NCI-H2081 treated with DMSO at 0.1 percent for 48 hours (cell line): ENCODE results near the gene DDI2.
"Not testable (repeated sequence)": the region's sequence is repeated elsewhere in the genome, so short reads cannot be mapped to it uniquely, and the experiment has no call there.

ENCODE experiments used
- DNase-seq: peaks from one replicate; lab custom pipeline; 2025; lab: John Stamatoyannopoulos, UW

The DDI2 gene

DNA sequence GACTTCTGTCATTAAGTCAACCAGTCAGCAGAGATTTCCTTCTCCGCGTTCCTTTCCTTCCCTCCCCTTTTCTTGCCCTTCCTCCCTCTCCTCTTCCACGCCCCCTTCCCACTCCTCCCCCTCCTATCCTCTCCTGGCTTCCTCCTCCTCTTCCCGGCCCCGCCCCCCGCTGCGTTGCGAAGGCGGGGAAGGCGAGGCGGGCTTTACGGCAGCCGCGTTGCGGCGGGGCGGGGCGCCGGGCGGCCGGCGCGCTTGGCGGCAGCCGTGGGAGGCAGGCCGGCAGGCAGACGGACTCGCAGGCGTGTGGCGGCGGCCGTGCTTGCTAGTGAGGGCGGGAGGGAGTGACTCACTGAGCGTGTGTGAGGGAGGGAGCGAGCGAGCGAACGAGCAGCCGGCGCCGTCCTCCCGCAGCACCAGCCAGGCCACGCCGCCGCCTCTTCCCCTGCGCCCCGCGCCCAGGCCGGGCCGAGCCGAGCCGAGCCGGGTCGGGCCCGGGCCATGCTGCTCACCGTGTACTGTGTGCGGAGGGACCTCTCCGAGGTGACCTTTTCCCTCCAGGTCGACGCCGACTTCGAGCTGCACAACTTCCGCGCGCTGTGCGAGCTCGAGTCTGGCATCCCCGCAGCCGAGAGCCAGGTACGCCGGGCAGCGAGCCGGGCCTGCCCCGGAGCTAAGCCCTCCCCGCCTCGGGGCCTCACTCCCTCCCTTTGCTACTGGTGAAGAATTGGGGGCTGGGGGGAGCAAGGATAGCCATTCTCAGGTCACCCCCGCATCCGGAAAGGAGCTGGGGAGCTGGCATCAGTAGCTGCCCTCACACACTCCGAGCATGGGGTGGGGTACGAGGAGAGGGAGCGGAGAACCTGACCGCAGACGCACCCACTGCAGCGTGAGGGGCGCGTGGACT, at the start of gene DDI2:
TSS of gene DDI2 (plus strand) at position 286 of the 904 bp plus-strand sequence. CDS start at position 499, 213 bp downstream.
- peak; percentile 76 for DNase-seq

GRCh38 chr1:15568387-15569073, 48.7 kb upstream of the DDI2 start:
- no peak for DNase-seq

DNA sequence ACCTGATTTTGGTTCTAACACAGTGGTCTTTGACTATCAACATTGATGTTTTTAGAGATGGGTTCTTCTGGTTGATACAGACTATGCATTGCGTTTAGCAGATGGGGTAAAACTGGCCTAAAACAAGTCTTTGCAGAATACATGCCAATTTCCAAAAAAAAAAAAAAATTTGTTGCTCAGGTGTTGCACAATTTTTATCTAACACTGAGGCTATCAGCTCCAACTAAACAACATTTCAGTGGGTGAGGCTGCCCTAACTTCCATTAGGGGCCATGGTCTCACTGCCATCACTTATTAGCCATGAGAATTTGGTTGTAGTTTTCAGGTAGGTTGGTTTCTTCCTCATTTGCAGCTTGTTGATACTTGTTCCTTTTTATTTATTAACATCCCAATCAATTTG, 46.4 kb upstream of the DDI2 start:
- DNase-seq: no peak

DNA sequence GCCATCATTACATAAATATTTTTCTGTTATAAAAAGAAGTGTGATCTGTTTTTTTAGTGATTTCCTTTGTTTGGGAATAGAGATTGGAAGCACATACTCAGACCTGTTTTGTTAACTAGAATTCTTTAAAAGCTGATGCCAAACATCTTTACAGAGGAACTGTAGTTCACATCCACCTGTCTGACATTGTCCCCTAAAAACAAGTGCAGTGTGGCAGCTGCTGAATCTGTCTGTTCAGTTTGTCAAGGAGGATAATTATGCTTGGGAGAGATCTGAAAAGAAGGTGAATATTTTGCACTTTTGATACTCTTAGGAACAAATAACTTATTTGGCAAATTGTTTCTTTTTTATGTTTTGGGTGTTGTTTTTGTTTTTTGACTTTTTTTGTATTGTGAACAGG, 46.0 kb upstream of the DDI2 start:
- DNase-seq: no peak

DNA sequence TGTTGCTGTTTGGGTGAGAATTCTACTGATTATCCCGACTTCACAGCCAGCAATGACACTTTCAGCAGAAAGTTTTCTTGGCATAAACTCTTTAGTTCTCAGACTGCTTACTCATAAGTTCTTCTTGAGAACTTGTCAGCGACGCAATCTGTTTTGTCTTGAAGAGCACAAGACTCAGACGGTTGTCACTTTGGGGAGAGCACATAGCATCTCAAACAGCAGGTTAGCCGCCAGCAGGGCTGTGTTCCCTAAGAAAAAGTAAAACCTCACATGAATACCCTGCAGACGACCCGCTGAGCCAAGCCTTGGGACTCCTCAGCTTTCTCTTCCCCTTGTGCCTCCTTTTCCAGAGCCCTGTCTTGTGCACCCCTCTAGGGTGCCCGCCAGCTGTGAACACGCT, 43.8 kb upstream of the DDI2 start:
- no peak for DNase-seq

DNA sequence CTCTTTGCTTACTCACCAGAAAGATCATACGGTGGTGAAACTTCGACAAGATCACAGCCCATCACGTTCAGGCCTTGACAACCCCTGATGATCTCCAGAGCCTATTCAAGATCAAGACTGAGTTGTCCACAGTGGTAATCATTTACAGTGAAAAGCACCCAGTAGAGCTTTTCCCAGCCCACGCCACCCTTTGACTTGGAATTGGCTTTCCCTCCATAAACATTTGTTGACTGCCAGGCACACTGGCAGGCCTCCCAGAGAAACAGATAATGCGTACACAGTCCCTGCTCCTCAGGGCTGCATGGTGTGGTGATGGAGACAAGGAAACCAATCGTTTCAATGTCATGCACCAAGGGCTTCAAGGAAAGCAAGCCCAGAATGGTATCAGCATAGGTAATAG, 42.5 kb upstream of the DDI2 start:
- DNase-seq: no peak

- no peak for DNase-seq
These were observed 41.6 kb upstream of the DDI2 start for GRCh38 chr1:15575549-15576150.

DNA sequence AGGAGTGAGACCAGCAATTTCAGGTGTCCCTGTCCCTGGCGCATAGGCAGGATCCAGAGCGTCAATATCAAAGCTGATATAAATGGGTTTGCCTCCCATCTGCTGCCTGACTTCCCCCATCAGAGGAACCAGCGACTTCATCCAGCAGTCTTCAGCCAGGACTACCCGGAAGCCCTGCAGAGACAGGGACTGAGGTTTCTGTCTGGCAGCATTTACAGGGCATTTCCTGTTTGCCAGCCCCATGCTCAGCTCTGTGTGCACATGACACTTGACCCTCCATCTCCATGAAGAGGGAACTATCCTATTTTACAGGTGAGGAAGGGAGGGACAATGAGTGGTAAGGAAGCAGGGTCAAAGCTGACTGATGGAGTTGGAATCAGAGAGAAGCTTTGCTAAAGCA, 39.6 kb upstream of the DDI2 start:
- no peak for DNase-seq

- DNase-seq: no peak
These were observed 38.2 kb upstream of the DDI2 start for GRCh38 chr1:15578921-15579682.

- no peak for DNase-seq
These were observed 37.6 kb upstream of the DDI2 start for GRCh38 chr1:15579683-15580047.

DNA sequence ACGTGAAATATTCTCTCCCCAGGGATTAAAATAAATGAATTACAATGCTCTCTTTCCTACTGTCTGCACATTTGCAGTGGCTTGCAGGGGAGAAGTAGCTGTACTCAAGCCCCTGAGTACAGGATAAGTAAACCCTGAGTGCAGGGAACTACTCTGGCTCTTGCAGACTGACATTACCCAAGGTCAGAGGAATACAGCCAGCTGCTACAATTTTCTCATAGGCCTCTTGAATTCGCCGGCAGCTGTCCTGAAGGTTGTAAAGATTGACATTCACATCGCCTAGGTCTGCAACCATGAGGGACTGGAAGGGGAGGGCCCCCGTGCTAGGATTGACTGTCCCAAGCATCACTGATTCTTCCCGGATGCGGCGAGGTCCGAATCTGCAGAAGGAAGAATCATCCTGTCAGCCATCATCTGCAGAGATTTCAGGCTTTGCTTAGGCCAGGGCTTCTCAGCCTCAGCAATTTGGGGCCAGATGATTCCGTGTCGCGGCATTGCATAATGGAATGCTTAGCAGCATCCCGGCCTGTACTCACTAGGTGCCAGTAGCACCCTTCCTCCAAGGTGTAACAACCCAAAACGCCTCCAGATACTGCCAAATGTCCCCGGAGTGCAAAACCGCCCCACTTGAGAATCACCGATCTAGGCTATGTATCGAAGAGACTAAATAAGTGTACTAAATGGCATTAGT, 34.1 kb upstream of the DDI2 start:
- DNase-seq: no peak

DNA sequence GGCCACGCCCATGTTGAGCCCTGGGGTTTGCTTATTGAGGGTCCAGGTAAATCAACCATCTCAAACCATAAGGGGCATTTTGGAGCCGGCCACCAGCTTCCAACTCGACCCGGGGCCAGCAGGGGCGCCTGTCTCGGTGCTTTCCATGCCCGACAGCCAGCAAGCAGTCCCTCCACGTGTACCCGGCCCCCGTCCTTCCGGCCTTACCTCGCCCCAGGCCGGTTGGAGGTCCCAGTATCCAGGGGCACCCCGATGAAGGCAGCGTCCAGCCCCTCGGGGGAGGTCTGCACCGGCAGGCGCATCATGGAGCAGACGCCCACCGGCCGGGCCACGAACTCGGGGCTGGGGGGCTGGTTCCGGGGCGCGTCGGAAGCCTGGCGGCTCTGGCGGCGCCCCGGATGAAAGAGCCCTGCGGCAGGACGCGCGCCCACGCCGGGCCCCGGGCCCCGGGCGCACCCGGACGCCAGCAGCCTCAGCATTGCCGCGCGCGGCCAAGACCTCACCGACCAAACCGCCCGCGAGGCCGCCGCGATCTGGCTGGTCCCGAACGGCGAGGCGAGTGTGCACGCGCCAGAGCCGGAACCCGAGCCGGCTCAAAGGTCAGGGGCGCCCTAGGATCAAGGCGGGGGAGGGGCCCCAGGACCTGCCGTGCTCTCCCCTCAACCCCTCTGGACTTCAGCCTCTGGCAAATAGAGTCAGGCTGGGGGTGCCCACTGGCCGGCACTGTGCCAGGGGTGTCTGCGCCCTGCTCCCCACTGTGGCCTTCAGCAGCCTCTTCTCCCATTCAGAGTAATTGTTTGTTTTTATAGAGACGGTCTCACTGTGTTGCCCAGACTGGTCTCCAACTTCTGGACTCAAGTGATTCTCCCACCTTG, 32.5 kb upstream of the DDI2 start, which contains the start of gene AGMAT:
TSS of gene AGMAT (minus strand) at position 563 of the 875 bp plus-strand sequence. CDS start at position 479, 84 bp downstream.
- no peak for DNase-seq

GRCh38 chr1:15592285-15592684, 25.0 kb upstream of the DDI2 start:
- no peak for DNase-seq

- no peak for DNase-seq
These were observed 21.2 kb upstream of the DDI2 start for GRCh38 chr1:15595809-15596617.

GRCh38 chr1:15598436-15598835, 18.8 kb upstream of the DDI2 start:
- no peak for DNase-seq

DNA sequence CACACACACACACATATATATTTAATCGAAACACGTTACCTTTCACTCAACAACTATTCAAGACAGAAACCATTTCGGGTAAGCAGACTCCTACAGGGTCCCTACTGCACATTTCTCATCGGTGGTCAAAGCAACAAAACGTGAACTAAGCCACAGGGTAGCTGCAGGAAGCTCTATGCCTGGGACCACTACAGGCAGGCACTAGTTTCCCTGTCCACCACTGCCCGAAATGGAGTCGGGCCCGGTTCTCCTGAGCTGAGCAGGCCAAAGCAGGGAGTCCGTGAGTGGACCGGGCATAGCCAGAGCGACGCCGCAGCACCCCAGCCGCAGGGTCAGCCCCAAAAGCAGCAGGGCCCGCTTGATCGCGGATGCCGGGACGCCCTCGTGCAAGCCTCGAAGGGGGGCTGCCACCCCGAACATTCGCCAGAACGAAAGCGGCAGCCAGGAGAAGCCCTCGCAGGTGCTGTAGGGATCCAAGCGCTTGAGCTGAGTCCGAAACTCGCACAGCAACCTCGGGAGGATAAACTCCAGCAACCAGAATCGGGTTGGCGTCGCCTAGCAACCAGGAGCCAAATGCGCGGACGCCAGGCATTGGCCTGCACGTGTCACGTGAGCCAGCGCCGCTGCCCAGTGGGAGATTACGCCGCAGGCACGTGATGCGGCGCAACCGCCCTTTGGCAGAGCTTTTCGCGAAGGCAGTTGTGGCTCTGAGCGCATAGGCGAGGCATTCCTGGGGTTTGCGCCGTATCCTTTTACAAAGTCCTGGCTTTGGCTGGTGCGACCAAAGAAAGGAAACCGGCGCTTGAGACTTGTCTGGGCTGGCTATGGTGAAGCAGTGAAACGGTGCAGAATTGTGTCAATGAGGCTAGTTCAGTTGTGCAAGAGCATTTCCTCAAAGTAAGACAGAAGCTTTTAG, 13.9 kb upstream of the DDI2 start:
- DNase-seq: peak; percentile 84

- DNase-seq: not testable (repeated sequence)
These were observed 13.3 kb upstream of the DDI2 start for GRCh38 chr1:15603966-15604282.

GRCh38 chr1:15604400-15604799, 12.9 kb upstream of the DDI2 start:
- DNase-seq: not testable (repeated sequence)
